Osteoblast (primary cell): Measurements from ENCODE around the gene CNPY1. TPM values are rescaled to one million over a fixed set of nuclear protein-coding genes. Genes with fewer than 3 reads are reported as not detected.

Experiments
- DNase-seq: peaks from one replicate; pipeline ENCODE4 v3.0.0; 2011; ENCODE audit warnings: low spot score, mixed read lengths; ENCODE audit not compliant: insufficient read length; ENCODE audit errors: missing footprints
- H2AFZ ChIP-seq: 2 replicates; pipeline ENCODE4 v1.6.0; 2011; ENCODE audit warnings: mild to moderate bottlenecking, low read length
- H3K27ac ChIP-seq: 2 replicates; pipeline ENCODE4 v1.5.1; 2011; ENCODE audit warnings: mild to moderate bottlenecking, low read depth, low read length, moderate library complexity
- H3K27me3 ChIP-seq: 2 replicates; pipeline ENCODE4 v1.6.0; 2012; ENCODE audit warnings: mild to moderate bottlenecking, control low read depth, inconsistent platforms, low read length, moderate library complexity; ENCODE audit not compliant: insufficient read depth
- H3K36me3 ChIP-seq: 2 replicates; pipeline ENCODE4 v1.5.1; 2011; ENCODE audit warnings: mild to moderate bottlenecking, low read length, control low read depth, moderate library complexity; ENCODE audit not compliant: insufficient read depth
- H3K4me1 ChIP-seq: 2 replicates; pipeline ENCODE4 v1.5.1; 2011; ENCODE audit warnings: mild to moderate bottlenecking, low read length, control low read depth, moderate library complexity; ENCODE audit not compliant: insufficient read depth
- H3K4me2 ChIP-seq: 2 replicates; pipeline ENCODE4 v1.6.0; 2011; ENCODE audit warnings: mild to moderate bottlenecking, low read length; ENCODE audit not compliant: insufficient read depth
- H3K4me3 ChIP-seq: fragments of 200-600 bp; sonication (generic); 3 replicates; pipeline ENCODE4 v1.5.1; 2012; ENCODE audit warnings: mild to moderate bottlenecking, low read length, inconsistent platforms; ENCODE audit not compliant: insufficient read depth
- H3K79me2 ChIP-seq: 2 replicates; pipeline ENCODE4 v1.6.0; 2012; ENCODE audit warnings: mild to moderate bottlenecking, low read length, control low read depth, inconsistent platforms; ENCODE audit not compliant: insufficient read depth
- H3K9me3 ChIP-seq: 2 replicates; pipeline ENCODE4 v1.5.1; 2011; ENCODE audit warnings: low read depth, low read length, control low read depth
- H4K20me1 ChIP-seq: 2 replicates; pipeline ENCODE4 v1.6.0; 2012; ENCODE audit warnings: mild to moderate bottlenecking, low read length, control low read depth; ENCODE audit not compliant: insufficient read depth
- total RNA-seq: library from RNA; depleted of rRNA; stranded (reverse); fragments of >200 nt; gene quantifications from 2 replicates; pipeline ENCODE4 v1.2.3, GENCODE V29; 2012
- TF ChIP-seq, protein P1 (sequence below): IDR thresholded peaks from 2 replicates; pipeline ENCODE4 v1.5.1; 2011; ENCODE audit warnings: mild to moderate bottlenecking, low read depth, low read length, moderate library complexity; ENCODE audit errors: extremely low read depth

CNPY1 gene
- total RNA-seq, 1 donor = not detected

DNA sequence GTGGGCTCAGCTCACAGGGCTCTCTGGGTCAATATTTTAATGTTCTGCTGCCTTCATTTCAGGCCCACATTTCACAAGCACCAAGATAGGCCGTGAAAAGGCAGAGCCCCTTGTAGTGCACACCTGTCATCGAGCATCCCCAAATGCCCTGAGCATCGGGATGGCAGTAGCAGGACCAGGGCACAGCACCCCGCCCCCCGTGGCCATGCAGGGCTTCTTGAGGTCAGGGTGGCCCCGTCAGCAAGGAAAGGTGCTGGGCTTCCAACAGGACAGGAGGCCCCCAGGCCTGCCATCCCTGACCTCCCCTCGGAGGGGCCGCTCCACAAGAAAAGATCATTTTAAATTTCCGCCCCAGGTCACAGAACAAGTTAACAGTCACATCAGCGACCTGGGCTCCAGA lies 2.9 kb upstream of the CNPY1 start:
- no peaks in the 10 kb centered on the region for H3K27me3 ChIP-seq
- no peaks in the 10 kb centered on the region for H3K4me1 ChIP-seq
- H3K27ac ChIP-seq = no peak overlapping the region
- H4K20me1 ChIP-seq = no peaks in the 10 kb centered on the region
- no peaks in the 10 kb centered on the region for H3K9me3 ChIP-seq
- no peak for DNase-seq
- H2AFZ ChIP-seq = no peak overlapping the region
- H3K36me3 ChIP-seq = no peaks in the 10 kb centered on the region
- H3K79me2 ChIP-seq = no peaks in the 10 kb centered on the region
- H3K4me3 ChIP-seq = no peak overlapping the region
- H3K4me2 ChIP-seq = no peak overlapping the region
- TF ChIP-seq, protein P1, sequence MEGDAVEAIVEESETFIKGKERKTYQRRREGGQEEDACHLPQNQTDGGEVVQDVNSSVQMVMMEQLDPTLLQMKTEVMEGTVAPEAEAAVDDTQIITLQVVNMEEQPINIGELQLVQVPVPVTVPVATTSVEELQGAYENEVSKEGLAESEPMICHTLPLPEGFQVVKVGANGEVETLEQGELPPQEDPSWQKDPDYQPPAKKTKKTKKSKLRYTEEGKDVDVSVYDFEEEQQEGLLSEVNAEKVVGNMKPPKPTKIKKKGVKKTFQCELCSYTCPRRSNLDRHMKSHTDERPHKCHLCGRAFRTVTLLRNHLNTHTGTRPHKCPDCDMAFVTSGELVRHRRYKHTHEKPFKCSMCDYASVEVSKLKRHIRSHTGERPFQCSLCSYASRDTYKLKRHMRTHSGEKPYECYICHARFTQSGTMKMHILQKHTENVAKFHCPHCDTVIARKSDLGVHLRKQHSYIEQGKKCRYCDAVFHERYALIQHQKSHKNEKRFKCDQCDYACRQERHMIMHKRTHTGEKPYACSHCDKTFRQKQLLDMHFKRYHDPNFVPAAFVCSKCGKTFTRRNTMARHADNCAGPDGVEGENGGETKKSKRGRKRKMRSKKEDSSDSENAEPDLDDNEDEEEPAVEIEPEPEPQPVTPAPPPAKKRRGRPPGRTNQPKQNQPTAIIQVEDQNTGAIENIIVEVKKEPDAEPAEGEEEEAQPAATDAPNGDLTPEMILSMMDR = no peak

DNA sequence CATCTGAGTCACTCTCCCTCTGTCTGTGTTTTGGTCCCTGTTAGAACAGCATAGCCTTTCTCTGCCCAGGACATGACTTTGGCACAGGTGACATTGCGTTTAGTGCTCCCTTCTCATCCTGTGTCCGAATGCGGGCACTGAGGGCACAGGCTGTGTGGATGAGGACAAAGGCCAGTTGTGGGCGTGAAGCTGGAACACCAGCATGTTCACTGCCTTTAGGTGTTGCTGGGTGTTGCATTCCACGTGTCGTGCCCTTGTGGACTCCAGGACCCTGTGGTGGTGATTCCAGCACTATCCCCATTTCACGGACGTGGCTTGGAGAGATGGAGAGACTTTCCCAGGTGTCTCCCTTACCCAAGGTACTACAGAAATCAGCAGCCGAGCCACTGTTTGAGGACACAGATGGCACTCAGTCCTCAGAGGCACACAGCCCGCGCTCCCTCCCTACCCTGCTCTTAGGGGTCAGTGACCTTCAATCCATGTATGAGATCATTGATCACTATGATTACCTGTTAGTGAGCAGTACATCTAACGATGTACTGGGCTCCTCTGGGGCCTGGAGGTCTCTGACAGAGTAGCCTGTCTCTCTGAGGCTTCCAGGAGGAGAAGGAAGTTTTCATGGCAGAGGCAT lies 917 bp upstream of the CNPY1 start:
- no peak overlapping the region for H2AFZ ChIP-seq

GRCh38 chr7:155545348-155545747 lies 1.0 kb downstream of the CNPY1 start:
- no peak for DNase-seq
- no peaks in the 10 kb centered on the region for H4K20me1 ChIP-seq
- no peaks in the 10 kb centered on the region for H3K4me1 ChIP-seq
- H3K27ac ChIP-seq = no peak overlapping the region
- H3K36me3 ChIP-seq = no peaks in the 10 kb centered on the region
- no peak overlapping the region for H3K4me3 ChIP-seq
- TF ChIP-seq, protein P1 = peak; percentile 24
- no peaks in the 10 kb centered on the region for H3K9me3 ChIP-seq
- H3K27me3 ChIP-seq = no peaks in the 10 kb centered on the region
- no peak overlapping the region for H2AFZ ChIP-seq
- no peak overlapping the region for H3K4me2 ChIP-seq
- H3K79me2 ChIP-seq = no peaks in the 10 kb centered on the region

More for the DNA sequence above, 917 bp upstream of the CNPY1 start:
- H3K4me1 ChIP-seq = no peaks in the 10 kb centered on the region
- no peak overlapping the region for H3K27ac ChIP-seq
- TF ChIP-seq, protein P1 = no peak
- H3K36me3 ChIP-seq = no peaks in the 10 kb centered on the region
- H3K27me3 ChIP-seq = no peaks in the 10 kb centered on the region
- no peaks in the 10 kb centered on the region for H3K9me3 ChIP-seq
- H3K4me3 ChIP-seq = no peak overlapping the region
- H3K79me2 ChIP-seq = no peaks in the 10 kb centered on the region
- H3K4me2 ChIP-seq = no peak overlapping the region
- no peaks in the 10 kb centered on the region for H4K20me1 ChIP-seq
- no peak for DNase-seq

DNA sequence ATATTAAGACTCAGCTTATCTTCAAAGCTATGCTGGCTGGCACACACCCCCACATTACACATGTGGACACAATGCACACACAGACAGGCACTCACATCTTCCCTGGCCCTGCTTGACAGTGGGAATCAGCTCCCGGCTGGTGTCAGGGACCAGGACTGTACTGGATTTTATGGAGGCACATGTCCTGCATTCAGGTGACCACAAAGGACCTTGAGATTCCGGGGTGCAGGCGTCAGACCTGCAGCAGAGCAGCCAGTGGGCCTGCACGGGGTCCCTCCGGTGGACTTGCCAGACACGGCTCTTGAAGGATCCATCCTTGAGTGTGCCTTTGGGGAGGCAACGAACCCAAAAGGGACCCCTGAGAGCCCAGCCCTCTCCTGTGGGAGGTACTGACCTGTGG lies 1.9 kb downstream of the CNPY1 start:
- H2AFZ ChIP-seq = no peak overlapping the region
- no peaks in the 10 kb centered on the region for H4K20me1 ChIP-seq
- DNase-seq = peak; percentile 37
- no peak overlapping the region for H3K4me2 ChIP-seq
- H3K27me3 ChIP-seq = peaks cover 3% of the 10 kb centered on the region
- TF ChIP-seq, protein P1 = no peak
- H3K4me3 ChIP-seq = no peak overlapping the region
- no peaks in the 10 kb centered on the region for H3K36me3 ChIP-seq
- H3K79me2 ChIP-seq = no peaks in the 10 kb centered on the region
- H3K4me1 ChIP-seq = no peaks in the 10 kb centered on the region
- H3K9me3 ChIP-seq = no peaks in the 10 kb centered on the region
- H3K27ac ChIP-seq = no peak overlapping the region
